Measurements from ENCODE around the gene KIF15.
"Not testable (repeated sequence)": the region's sequence is repeated elsewhere in the genome, so short reads cannot be mapped to it uniquely, and the experiment has no call there.

Gene KIF15, protein sequence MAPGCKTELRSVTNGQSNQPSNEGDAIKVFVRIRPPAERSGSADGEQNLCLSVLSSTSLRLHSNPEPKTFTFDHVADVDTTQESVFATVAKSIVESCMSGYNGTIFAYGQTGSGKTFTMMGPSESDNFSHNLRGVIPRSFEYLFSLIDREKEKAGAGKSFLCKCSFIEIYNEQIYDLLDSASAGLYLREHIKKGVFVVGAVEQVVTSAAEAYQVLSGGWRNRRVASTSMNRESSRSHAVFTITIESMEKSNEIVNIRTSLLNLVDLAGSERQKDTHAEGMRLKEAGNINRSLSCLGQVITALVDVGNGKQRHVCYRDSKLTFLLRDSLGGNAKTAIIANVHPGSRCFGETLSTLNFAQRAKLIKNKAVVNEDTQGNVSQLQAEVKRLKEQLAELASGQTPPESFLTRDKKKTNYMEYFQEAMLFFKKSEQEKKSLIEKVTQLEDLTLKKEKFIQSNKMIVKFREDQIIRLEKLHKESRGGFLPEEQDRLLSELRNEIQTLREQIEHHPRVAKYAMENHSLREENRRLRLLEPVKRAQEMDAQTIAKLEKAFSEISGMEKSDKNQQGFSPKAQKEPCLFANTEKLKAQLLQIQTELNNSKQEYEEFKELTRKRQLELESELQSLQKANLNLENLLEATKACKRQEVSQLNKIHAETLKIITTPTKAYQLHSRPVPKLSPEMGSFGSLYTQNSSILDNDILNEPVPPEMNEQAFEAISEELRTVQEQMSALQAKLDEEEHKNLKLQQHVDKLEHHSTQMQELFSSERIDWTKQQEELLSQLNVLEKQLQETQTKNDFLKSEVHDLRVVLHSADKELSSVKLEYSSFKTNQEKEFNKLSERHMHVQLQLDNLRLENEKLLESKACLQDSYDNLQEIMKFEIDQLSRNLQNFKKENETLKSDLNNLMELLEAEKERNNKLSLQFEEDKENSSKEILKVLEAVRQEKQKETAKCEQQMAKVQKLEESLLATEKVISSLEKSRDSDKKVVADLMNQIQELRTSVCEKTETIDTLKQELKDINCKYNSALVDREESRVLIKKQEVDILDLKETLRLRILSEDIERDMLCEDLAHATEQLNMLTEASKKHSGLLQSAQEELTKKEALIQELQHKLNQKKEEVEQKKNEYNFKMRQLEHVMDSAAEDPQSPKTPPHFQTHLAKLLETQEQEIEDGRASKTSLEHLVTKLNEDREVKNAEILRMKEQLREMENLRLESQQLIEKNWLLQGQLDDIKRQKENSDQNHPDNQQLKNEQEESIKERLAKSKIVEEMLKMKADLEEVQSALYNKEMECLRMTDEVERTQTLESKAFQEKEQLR (N-terminal part only)

DNA sequence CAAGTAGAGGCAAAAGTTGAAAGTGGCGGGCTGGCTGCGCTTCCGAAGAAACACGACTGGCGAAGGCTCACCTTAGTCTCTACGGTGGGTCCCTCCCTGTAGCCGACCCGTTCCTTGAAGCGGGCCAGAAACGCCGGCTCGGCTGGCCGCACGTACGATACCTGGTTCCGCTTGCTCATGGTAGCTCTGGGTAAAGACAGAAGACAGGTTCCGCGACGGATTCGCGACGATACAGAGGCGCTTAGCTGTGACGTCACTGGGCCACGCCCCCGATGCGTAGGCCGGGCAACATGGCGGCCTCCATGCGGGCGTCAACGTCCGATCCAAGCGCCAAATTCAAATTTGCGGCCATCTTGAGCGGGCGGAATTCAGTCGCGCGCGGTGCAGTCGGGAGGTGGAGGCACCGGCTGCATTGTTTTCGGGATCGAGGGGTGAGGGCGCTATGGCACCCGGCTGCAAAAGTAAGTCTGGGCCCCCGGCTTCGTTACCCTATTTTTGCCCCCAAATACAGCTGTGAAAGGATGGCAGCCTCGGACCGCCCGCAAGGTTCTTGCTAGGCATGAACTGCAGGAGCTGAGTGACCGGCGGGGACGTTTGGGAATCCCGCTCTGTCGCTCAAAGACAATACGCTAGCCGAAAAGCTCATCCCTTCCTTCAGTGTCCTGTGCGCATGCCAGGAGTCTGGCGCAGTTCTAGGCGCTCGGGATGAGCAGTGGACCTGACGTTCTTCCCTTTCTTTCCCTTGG is at the start of gene KIF15, which contains the start of gene KIAA1143:
KIF15 (plus strand) TSS at position 371 of the 746 bp plus-strand sequence; CDS start at position 443, 72 bp downstream.
KIAA1143 (minus strand) TSS at position 196 of the 746 bp plus-strand sequence; CDS start at position 179, 17 bp downstream.
- peak; percentile 97 for DNase-seq (ENCODE audit: low spot score)

DNA sequence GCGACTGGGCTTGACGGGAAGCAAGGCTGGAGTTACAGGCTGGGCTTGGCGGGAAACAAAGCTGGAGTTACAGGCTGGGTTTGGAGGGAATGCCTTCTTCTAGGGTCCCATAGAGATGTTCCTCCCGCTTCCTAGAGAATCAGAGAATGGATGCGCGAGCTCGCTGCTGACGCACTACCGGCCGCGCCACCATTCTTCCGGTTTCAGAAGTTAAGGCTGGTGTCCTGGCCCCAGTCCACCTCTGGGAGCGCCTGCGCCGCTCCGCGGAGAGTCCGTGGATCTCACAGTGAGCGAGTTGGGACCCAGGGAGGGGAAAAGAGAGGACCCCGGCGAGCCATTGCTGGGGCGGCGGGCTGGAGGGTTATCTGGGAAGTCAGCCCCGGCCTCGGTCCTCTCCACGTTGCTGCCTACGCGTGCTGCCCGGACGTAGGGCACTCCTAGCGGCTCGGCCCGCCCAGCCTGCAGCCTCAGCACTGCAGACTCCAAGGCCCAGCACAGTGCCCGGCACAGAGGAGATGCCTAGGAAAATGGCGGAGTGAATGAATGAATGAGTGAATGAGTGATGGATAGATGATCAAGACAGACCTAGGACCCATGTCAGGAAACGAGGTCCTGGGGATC is 49.0 kb upstream of the KIF15 start, which contains the start of gene ZNF502:
ZNF502 (plus strand) TSS at position 206 of the 621 bp plus-strand sequence. CDS start 7,602 bp downstream, outside the sequence.
- no peak for DNase-seq (ENCODE audit: low spot score)

DNA sequence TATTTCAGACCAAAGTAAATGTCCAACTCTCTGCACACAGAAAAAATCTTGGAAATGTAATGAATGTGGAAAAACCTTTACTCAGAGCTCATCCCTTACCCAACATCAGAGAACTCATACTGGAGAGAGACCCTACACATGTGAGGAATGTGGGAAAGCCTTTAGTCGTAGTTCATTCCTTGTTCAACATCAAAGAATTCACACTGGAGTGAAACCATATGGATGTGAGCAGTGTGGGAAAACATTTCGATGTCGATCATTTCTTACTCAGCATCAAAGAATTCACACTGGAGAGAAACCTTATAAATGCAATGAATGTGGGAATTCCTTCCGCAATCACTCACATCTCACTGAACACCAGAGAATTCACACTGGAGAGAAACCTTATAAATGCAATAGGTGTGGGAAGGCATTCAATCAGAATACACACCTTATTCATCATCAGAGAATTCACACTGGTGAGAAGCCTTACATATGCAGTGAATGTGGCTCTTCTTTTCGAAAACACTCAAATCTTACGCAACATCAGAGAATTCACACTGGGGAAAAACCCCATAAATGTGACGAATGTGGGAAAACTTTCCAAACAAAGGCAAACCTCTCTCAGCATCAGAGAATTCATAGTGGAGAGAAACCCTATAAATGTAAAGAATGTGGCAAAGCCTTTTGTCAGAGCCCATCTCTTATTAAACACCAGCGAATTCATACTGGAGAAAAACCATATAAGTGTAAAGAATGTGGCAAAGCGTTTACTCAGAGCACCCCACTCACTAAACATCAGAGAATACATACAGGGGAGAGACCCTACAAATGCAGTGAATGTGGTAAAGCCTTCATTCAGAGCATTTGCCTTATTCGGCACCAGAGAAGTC is 40.1 kb upstream of the KIF15 start:
- no peak for DNase-seq (ENCODE audit: low spot score)

DNA sequence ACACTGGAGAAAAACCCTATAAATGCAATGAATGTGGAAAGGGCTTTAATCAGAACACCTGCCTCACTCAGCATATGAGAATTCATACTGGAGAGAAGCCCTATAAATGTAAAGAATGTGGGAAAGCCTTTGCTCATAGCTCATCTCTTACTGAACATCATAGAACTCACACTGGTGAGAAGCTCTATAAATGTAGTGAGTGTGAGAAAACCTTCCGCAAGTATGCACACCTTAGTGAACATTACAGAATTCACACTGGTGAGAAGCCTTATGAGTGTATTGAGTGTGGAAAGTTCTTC is 39.5 kb upstream of the KIF15 start:
- DNase-seq (ENCODE audit: low spot score), result no peak

DNA sequence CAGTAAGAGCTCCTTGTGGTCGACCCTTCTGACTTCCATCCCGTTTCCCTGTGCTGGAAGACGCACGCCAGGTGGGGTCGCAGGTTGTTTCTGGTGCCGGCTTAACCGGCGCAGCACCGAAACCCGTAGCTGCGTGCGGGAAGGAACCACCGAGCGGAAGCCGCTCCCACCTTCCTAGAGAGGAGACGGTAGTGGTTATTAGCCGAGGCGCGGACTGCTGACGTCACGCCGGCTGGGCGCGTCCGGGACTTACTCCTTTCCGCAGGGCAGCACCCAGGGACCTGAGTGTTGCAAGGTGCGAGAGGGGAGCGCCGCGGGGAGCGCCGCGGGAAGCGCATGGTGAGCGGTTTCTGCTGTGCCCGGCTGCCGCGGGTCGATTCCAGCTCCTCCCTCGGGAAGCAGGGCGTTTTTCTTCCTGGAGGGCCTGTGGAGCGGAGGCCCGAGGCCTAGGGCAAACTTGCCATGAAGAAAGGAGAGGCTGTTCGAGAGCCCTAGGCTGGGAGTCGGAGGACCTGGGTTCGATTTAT is 32.1 kb upstream of the KIF15 start, which contains the start of gene ZNF501:
ZNF501 (plus strand) TSS at position 252 of the 527 bp plus-strand sequence. CDS start 4,787 bp downstream, outside the sequence.
- peak; percentile 46 for DNase-seq (ENCODE audit: low spot score)

DNA sequence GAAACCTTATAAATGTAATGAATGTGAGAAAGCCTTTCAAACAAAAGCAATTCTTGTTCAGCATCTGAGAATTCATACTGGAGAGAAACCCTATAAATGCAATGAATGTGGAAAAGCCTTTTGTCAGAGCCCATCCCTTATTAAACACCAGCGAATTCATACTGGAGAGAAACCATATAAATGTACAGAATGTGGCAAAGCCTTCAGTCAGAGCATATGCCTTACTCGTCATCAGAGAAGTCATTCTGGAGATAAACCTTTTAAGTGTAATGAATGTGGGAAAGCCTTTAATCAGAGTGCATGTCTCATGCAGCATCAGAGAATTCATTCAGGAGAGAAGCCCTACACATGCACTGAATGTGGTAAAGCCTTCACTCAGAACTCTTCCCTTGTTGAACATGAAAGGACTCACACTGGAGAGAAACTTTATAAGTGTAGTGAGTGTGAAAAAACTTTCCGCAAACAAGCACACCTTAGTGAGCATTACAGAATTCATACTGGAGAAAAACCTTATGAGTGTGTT is 26.9 kb upstream of the KIF15 start:
- DNase-seq (ENCODE audit: low spot score), result no peak

DNA sequence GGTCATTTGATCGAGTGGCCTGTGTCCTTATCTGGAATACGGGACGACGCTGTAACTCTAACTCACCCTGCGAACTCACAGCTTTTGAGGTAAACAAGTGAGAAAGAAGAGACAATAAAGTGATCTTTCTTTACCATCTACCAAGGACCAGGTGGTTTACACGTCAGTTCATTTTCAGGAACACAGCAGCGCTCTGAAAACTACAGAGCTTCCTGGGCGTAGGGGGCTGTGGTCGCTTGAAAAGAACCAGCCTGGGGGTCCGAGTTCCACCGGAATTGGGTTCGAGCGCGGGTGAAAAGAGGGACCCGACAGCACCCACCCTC is 532 bp upstream of the KIF15 start:
- DNase-seq (ENCODE audit: low spot score), result no peak

DNA sequence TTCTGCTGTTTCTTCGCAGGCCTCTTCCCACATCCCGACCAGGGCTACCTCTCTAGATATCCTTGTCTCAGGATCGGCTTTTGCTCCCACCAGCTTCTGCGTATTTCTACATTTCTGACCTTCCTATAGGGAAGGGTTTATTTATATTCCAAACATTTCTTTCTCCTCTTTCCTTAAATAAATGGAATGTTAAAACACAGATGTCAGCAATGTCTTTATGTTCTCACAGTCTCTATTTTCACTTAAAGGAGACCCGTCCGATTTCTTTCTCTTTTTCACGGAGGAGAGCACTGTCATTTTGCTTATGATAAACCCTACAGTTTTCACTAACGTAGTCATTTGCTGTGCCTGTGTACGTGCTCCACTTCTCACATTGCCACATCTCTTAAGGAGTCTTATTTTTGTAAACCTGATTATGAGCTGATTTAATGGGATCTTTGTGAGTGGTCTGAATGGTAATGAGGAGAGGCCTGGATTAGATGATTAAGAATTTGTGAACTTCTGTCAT is 630 bp downstream of the KIF15 start:
- peak; percentile 26 for DNase-seq (ENCODE audit: low spot score)

DNA sequence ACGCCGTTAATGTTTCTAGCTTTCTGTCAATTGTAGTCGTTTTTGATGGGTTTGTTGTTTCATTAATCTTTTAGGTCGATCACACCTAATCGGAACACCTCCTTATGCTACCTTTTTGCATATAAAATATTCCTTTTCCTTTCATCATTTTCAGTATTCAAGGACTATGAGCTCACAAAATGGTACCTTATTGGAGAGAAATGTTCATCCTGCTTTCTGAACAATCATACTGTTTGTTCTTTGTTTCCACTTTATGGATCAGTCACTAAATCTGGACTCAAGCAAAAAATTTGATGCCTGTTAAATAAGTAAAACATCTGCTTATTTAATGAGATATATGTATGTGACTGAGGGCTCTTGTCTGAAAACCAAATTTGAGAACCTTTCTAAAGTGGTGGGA is 1.1 kb downstream of the KIF15 start:
- peak; percentile 10 for DNase-seq (ENCODE audit: low spot score)

DNA sequence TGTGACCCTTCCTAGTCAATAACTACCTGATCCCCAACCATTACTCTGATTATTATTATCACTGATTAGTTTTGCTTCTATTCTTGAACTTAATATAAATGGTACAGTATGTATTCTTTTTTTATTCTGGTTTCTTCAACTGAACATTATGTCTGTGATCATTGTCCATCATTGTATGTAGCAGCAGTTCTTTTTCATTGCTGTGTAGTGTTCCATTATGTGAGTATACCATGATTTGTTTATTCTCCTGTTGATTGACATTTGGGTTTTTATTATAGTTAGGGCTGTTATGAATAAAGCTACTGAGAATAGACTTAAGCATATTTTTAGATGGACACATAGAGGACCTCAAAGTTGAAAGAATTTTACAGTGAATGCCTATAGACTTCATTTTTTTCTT is 2.7 kb downstream of the KIF15 start:
- DNase-seq (ENCODE audit: low spot score), result no peak

DNA sequence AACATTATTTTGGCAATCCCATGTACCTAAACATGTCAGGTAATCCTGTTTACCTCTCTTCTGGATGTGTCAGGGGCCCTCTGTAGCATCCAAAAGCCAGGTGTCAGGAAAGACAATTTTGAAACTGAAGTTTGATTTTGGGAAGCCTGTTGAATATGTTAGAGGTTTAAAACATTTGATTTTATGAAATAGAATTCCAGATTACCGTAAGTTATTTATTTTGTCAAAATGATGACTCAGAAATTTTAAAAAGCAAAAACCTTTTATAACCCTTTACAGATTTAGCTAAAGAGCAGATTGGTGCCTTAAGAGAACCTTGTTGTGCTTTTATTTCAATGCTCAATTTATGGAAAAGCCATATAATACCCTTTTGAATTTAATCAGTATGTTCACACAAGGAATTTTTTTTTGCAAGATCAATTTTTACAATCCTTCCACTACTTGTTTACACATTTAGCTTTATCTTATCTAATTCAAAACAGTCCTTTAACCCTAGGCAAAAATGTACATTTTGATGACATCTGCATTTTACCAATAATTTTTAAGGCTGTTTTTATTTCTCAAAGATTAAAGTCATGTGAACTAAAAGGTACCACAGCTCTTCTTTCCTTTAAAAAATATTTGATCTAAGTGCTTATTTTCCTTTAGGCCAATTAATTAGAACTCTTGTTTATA is 10.0 kb downstream of the KIF15 start:
- no peak for DNase-seq (ENCODE audit: low spot score)

DNA sequence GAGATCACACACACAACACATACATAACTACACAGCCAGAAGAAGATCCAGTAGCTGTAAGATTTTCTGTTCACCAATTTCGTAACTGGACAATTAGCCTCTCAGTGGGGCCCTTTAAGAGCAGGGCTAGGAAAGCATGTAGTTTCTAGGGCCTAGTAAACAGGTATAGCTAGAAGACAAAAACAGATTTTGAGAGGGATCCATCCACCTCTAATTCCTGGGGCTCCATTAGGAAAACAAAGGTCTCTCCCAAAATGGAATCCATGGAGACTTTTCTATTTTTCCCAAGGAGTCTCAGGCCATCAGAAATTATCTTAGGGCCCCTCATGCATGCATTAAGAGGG is 10.5 kb downstream of the KIF15 start:
- DNase-seq (ENCODE audit: low spot score), result no peak

DNA sequence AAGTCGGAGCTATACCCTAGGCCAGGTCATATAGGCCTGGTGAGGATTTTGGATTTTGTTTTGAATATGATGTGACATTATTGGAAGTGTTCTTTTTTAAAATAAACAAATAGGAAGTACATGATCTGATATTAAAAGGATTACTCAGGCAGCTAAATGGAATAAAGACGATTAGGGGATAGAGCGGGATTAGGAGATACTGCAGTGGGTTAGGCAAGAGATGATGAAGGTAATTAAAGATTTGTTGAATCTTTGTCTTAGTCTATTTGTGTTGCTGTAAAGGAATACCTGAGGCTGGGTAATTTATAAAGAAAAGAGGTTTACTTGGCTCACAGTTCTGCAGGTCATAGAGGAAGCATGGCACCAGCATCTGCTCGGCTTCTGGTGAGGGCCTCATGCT is 21.3 kb downstream of the KIF15 start:
- no peak for DNase-seq (ENCODE audit: low spot score)

DNA sequence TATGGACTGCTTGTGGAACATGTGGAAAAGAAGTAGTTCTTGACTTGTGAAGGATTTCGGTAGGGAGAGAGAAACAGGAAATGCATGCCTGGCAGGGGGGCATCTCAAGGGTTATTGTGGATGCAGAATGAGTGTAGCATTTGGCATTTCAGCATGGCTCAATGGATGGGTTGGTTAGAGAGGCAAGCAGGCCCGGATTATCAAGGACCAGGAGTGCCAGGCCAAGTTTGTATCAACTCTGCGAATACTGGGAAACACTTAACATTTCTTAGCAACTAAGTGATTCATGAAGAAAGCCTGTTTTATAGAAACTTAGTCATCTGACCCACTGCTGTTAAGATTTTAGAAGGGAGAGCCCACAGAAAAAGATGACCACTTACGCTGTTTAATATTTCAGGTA is 33.6 kb downstream of the KIF15 start:
- no peak for DNase-seq (ENCODE audit: low spot score)

DNA sequence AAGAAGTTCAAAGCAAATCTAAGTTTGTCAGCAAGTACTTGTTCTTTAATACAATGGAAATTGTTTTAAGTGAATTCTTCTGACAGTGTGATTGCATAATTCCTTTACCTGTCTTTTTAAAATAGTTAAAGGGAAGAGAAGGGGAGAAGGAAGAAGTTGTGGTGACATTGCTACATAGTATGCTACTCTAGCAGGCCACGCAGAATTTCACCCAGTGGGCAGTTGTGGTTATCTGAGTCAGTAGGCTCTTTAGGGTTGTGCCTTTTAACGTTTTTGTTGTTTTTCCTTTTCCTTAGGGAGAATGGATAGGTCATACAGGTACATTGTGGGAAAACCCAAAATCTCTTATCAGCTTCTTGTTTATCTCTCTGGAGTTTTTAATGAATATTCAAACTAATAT is 40.4 kb downstream of the KIF15 start:
- DNase-seq (ENCODE audit: low spot score), result no peak

DNA sequence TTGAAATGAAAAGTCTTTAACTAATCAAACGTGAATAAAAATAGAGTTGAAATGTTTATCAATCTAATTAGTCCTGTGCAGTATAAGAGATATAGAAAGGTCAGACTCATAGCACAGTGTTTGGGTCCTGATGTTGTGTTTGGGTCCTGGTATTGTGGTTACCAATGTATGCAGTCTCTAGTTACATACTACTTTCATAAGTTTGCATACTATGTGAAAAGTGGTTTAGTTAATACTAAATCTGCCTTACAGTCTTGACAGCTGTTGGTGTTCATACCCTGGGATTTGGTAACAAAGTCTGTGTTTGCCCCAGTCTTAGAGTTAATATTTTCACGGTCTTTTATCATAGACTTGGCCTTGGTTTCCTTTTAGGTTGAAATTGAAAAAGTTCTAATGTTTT is 41.7 kb downstream of the KIF15 start:
- DNase-seq (ENCODE audit: low spot score), result no peak

DNA sequence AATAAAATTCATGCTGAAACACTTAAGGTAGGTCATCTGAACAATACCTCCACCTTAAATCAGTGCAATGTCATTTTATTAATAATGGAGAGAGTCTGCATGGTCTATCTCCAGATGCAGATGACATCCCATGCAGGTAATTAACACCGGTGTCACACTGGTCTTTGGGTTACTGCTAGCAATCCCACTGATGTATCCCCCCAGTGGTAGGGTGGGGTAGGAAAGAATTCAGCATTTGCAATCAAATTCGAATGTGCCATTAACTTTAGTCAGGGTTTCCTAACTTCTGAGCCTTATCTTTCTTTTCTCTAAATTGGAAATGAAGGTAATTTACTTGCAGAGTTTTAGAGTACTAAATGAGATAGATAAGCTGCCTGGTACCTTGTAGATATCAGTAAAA is 44.4 kb downstream of the KIF15 start:
- no peak for DNase-seq (ENCODE audit: low spot score)

DNA sequence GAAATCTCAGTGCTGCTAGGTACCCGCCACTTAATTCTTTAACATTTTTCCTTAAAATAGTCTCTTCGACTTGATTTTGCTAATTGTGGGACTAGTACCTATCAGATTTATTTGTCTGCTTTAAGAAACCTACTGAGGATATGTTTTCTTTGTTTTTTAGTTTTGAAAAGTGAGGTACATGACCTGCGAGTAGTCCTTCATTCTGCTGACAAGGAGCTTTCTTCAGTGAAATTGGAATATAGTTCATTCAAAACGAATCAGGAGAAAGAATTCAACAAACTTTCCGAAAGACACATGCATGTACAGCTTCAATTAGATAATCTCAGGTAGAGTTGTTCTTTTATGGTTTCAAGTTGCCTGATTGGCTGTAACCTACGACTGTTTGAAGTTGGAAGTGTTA is 53.2 kb downstream of the KIF15 start:
- no peak for DNase-seq (ENCODE audit: low spot score)

DNA sequence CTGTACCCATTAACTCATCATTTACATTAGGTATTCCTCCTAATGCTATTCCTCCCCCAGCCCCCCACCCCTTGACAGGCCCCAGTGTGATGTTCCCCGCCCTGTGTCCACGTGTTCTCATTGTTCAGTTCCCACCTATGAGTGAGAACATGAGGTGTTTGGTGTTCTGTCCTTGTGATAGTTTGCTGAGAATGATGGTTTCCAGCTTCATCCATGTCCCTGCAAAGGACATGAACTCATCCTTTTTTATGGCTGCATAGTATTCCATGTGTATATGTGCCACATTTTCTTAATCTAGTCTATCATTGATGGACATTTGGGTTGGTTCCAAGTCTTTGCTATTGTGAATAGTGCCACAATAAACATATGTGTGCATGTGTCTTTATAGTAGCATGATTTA is 54.7 kb downstream of the KIF15 start:
- not testable (repeated sequence) for DNase-seq (ENCODE audit: low spot score)
